ENCODE data around the gene MATN1.
"Not testable (repeated sequence)": the region's sequence is repeated elsewhere in the genome, so short reads cannot be mapped to it uniquely, and the experiment has no call there.

The MATN1 gene

GRCh38 chr1:30723331-30723755, at the start of gene MATN1:
Gene MATN1, minus strand, starts transcription at chr1:30723585. Its CDS starts 34 bp downstream, at chr1:30723551.
- DNase-seq = no peak

GRCh38 chr1:30771005-30771404, 47.6 kb upstream of the MATN1 start:
- no peak for DNase-seq

DNA sequence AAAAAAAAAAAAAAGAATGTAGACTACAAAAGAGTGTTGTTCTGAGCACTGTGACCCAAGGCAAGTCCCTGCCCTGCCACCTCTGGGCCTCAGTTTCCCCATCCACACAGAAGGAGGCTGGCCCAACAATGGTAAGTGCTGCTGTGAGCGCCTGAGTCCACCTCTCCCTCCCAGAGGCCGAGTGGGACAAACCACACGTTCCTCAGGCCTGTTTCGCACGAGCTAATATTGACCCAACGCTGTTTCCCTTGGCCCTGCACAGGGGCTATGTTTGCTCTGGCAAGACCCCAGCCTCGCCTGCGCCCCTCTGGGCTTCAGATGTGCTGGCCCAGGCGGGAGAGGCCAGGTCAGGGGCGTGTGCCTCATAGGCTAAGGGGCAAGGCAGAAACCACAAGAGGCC, 46.8 kb upstream of the MATN1 start:
- no peak for DNase-seq

GRCh38 chr1:30768830-30769718, 45.7 kb upstream of the MATN1 start:
- no peak for DNase-seq

DNA sequence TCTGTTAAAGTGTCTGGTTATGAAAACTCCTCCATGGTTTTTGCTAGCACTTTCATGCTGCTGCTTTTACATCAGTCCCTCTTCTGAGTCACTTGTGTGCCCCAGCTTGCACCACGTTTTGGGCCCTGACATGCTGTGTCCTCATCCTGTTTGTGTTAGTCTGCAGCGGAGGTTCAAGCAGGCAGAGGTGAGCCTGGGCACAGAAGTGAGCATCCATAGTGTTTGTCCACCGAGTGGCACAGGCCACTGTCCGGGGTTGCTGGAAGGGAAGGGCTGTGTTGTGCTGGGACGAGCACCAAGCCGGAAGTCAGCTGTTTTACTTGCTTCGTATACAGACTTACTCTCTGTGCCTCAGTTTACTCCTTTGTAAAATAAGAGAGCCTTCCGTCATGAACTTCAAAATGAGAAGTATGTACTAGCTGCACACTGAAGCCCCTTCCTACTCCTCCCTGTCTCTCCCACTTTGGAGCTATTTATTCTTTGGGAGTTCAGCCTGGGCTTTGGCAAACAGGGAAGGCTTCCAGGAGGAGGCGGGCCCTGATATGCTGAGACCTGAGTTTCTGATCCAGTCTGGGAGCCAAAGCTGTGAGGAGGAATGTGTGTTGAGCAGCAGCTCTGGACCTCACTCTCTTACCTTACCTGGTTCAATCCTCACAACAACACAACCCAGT, 44.9 kb upstream of the MATN1 start:
- no peak for DNase-seq

DNA sequence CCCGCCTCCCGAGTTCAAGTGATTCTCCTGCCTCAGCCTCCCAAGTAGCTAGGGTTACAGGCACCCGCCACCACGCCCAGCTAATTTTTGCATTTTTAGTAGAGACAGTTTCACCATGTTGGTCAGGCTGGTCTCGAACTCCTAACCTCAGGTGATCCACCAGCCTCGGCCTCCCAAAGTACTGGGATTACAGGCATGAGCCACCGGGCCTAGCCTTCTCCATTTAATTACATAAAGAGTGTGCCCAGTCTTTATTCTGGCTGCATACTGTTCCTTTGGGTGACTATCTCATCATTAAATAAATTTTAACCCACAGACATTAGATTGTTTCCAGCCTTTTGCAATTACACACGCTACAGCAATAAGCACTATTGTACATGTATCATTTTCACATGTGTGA, 43.6 kb upstream of the MATN1 start:
- DNase-seq = not testable (repeated sequence)

DNA sequence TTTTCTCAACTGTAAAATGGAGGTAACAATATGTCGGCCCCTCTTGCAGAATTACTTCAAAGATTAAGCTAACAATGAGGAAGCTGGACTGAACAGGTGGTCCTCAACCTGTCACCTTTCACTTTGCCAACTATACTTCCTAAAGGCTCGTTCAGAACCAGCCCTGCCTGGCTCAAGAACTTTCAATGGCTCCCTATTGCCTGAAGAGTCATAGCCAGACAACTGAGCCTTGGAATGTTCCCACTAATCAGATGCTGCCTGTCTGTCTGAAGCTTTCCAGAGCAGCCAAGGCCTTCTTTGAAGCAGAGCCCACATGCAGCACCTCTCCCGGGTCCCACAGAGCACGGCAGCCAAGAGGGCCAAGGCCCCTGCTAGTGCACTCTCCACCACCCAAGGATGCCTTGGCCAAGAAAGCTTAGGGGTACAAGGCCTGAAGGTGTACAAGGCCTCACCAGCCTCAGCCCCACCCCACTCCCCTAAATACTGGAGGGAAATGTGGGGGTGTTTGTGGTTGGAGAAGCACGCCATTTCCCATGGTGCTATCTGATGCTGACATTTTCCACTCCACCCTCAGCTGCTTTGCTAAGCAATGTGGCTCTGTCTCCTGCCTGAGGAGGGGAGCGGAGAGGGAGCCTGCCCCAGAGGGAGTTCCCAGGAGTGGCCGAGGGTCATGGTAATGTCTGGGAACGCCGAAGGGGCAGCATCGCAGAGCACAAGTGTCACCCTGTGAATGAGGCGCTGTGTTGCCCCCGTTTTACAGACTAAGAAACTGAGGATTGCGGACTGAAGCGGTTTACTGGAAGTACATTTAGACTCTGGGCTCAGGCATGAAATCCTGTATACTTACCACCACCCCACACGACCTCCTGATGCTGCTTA, 42.4 kb upstream of the MATN1 start:
- DNase-seq = no peak

- no peak for DNase-seq
Measured at GRCh38 chr1:30764939-30765555, 41.7 kb upstream of the MATN1 start.

DNA sequence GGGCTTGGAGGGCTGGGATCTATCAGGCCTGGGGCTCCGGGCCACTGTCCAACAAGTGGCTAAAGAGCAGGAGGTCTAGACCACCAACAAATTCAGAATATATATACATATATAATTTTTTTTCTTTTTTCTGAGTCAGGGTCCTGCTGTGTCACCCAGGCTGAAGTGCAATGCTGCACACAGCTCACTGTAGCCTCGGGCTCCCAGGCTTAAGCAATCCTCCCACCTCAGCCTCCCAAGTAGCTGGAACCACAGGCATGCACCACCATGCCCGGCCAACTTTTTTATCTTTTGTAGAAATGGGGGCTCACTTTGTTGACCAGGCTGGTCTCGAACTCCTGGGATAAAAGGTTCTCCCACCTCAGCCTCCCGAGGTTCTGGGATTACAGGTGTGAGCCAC, 41.0 kb upstream of the MATN1 start:
- DNase-seq = no peak

GRCh38 chr1:30763651-30764248, 40.4 kb upstream of the MATN1 start:
- peak; percentile 60 for DNase-seq

GRCh38 chr1:30762930-30763650, 39.7 kb upstream of the MATN1 start:
- no peak for DNase-seq

DNA sequence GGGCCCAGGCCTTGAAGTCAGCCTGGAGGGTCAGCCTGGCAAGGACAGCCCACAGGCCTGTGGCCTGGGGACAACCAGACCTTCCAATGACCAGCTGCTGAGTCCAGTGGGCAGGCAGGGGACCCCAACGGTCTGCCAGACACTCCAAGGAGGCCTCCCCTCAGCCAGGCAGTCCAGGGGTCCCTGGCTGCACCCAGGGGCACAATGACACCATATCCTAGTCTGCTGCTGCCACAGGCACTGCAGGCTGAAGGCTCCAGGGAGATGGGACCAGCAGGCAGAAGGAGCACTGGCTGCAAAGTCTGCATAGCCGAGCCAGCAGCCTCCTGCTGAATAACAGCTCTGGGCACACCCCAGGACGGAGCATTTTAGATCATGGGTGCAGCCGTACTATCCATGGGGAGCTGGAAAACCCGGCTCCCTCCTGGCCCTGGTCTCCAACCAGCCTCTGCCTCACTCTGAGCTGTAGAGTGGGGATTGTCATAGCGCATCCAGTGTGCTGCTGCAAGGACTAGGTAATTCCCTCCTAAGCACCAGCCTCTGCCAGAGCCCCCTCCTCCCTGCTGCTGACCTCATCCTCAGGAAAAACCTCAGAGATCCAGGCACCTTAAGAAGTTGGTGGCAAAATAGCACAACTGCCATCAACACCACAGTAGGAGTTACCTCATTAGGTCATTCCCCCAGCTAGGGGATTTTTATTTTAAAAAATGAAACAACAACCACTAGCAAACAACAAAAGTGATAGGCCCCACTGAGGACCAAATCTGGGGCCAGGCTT, 39.0 kb upstream of the MATN1 start:
- no peak for DNase-seq

DNA sequence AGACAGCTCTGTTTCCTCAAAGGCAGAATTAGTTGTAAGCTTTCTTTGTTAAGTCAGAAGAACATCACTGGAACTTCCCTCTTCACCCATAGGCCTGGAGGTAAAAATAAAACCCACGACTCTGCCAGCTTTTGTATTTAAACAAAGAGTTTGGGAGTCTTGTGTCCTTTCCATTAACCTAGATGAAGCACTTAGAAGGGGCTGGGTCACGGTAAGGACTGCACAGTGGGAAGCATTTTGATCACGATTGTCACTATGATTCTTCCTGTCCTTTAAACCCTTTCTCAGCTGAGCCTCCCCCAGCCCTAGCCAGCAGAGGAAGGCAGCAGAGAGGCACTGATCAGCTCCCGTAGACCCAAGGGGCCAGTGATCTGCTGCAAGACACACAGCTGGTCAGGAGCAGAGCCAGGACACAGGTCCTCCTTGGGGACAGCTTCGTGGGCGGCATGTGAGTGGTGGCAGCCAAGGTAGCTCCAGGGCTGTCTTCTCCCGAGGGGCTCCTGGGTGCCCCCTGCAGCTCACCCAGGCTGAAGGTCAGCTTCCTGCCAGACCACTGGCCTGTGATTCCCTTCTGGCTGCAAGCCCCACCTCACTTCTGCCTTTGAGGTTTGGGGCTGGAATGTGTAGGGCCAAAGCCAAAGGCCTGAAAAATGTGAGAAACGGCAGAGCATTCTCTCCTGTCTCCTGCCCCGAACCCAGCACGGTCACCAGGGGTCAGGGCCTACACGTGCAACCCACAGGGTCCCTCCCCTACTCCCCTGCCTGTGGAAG, 38.2 kb upstream of the MATN1 start:
- DNase-seq = peak; percentile 36

DNA sequence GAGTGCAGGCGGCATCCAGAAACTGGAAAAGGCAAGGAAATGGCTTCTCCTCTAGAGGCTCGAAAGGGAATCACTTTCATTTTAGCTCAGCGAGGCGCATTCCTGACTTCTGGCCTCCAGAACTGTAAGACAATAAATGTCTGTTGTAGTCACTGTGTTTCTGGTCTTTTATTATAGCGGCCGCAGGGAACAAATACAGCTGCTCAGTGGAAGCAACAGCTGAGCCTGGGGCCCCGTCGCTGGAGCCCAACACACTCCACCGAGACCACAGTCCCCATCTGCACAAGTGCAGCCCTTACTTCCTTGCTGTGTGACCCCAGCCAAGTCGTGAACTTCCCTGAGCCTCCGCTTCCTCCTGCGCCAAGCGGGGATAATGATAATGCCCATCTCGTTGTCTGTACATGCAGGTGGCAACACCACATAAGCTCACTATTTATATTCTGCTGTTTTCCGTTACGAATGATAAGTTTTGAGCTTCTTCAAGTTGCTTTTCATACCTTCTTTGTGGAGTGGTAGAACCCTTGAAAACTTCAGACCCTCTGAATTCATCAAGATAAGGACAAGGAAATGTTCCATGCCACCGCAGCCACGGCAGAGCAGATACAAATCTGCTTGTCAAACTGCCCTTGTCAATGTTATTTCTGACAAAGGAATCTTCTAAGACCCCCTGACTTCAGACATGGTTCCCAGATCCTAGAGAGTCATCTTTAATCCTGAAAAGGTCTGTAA, 37.4 kb upstream of the MATN1 start:
- DNase-seq = peak; percentile 39

GRCh38 chr1:30759718-30760281, 36.4 kb upstream of the MATN1 start:
- no peak for DNase-seq

GRCh38 chr1:30758785-30759380, 35.5 kb upstream of the MATN1 start:
- no peak for DNase-seq

GRCh38 chr1:30758121-30758688, 34.8 kb upstream of the MATN1 start:
- no peak for DNase-seq

All from midbrain (tissue), 1 donor.